ENCODE results near the gene HOXB1.

GRCh38 chr17:48561884-48562810, 31.3 kb upstream of the HOXB1 start:
- TF ChIP-seq, protein P1, sequence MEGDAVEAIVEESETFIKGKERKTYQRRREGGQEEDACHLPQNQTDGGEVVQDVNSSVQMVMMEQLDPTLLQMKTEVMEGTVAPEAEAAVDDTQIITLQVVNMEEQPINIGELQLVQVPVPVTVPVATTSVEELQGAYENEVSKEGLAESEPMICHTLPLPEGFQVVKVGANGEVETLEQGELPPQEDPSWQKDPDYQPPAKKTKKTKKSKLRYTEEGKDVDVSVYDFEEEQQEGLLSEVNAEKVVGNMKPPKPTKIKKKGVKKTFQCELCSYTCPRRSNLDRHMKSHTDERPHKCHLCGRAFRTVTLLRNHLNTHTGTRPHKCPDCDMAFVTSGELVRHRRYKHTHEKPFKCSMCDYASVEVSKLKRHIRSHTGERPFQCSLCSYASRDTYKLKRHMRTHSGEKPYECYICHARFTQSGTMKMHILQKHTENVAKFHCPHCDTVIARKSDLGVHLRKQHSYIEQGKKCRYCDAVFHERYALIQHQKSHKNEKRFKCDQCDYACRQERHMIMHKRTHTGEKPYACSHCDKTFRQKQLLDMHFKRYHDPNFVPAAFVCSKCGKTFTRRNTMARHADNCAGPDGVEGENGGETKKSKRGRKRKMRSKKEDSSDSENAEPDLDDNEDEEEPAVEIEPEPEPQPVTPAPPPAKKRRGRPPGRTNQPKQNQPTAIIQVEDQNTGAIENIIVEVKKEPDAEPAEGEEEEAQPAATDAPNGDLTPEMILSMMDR (IDR thresholded peaks at IDR 0.05; ENCODE audit: low read length): no peak
- TF ChIP-seq EZH2 (IDR thresholded peaks at IDR 0.05; ENCODE audit: borderline replicate concordance, low read length): no peak
